GM23338 (cell line): Measurements from ENCODE around the gene TMEM237. TPM values are rescaled to one million over a fixed set of nuclear protein-coding genes. Genes with fewer than 3 reads are reported as not detected.

Source experiments
- ATAC-seq: fragments of 200-7000 bp; cut with Tn5 transposase; 3 replicates; pipeline ENCODE4 v1.9.1; 2020
- DNase-seq: peaks from one replicate; pipeline ENCODE4 v3.0.0-alpha.2; 2015; ENCODE audit warnings: low spot score
- H2AFZ ChIP-seq: fragments of 200-600 bp; sonication (generic); 2 replicates; pipeline ENCODE4 v1.8.0; 2016; ENCODE audit warnings: antibody characterized with exemption, mild to moderate bottlenecking, moderate library complexity
- H3F3A ChIP-seq: fragments of 200-600 bp; sonication (generic); replicated peaks from 2 replicates; pipeline ENCODE4 v1.8.0; 2017; ENCODE audit warnings: antibody characterized with exemption, mixed run types, low read depth
- H3K27ac ChIP-seq: fragments of 200-600 bp; sonication (generic); 2 replicates; pipeline ENCODE4 v1.6.1; 2016; ENCODE audit warnings: low read depth
- H3K27me3 ChIP-seq: fragments of 200-600 bp; sonication (generic); 2 replicates; pipeline ENCODE4 v1.8.0; 2016; ENCODE audit warnings: mild to moderate bottlenecking, mixed run types, moderate library complexity; ENCODE audit not compliant: insufficient read depth
- H3K36me3 ChIP-seq: fragments of 200-600 bp; sonication (generic); 2 replicates; pipeline ENCODE4 v1.8.0; 2016; ENCODE audit warnings: mild to moderate bottlenecking; ENCODE audit not compliant: insufficient read depth
- H3K4me1 ChIP-seq: fragments of 200-600 bp; sonication (generic); 2 replicates; pipeline ENCODE4 v1.8.0; 2016; ENCODE audit warnings: mild to moderate bottlenecking, moderate library complexity; ENCODE audit not compliant: insufficient read depth
- H3K4me2 ChIP-seq: fragments of 200-600 bp; sonication (generic); 2 replicates; pipeline ENCODE4 v1.7.1; 2017; ENCODE audit warnings: mixed run types
- H3K4me3 ChIP-seq: fragments of 200-600 bp; sonication (generic); 2 replicates; pipeline ENCODE4 v1.6.1; 2016; ENCODE audit warnings: mixed run types
- H3K79me2 ChIP-seq: fragments of 200-600 bp; sonication (generic); replicated peaks from 2 replicates; pipeline ENCODE4 v1.8.0; 2017; ENCODE audit warnings: mild to moderate bottlenecking; ENCODE audit not compliant: insufficient read depth
- H3K9me2 ChIP-seq: fragments of 200-600 bp; sonication (generic); 2 replicates; pipeline ENCODE4 v1.8.0; 2017; ENCODE audit not compliant: insufficient read depth
- H4K20me1 ChIP-seq: fragments of 200-600 bp; sonication (generic); replicated peaks from 2 replicates; pipeline ENCODE4 v1.8.0; 2017; ENCODE audit warnings: mild to moderate bottlenecking; ENCODE audit not compliant: insufficient read depth
- H3K27ac Mint-ChIP-seq: 2 replicates; pipeline ENCODE4 v1.8.0; 2020; ENCODE audit warnings: inconsistent platforms, mild to moderate bottlenecking, moderate library complexity, mixed read lengths
- H3K27me3 Mint-ChIP-seq: 3 replicates; pipeline ENCODE4 v1.8.0; 2022; ENCODE audit warnings: low read depth, mild to moderate bottlenecking, moderate library complexity, mixed read lengths, inconsistent platforms; ENCODE audit not compliant: insufficient read depth, poor library complexity
- H3K36me3 Mint-ChIP-seq: 3 replicates; pipeline ENCODE4 v1.8.0; 2021; ENCODE audit warnings: low read depth, mild to moderate bottlenecking, inconsistent platforms, moderate library complexity, mixed read lengths
- H3K4me1 Mint-ChIP-seq: 3 replicates; pipeline ENCODE4 v1.8.0; 2020; ENCODE audit warnings: mild to moderate bottlenecking, inconsistent platforms, mixed read lengths
- H3K4me3 Mint-ChIP-seq: 3 replicates; pipeline ENCODE4 v1.8.0; 2021; ENCODE audit warnings: moderate library complexity, mild to moderate bottlenecking, inconsistent platforms, mixed read lengths
- H3K9me3 Mint-ChIP-seq: 3 replicates; pipeline ENCODE4 v1.8.0; 2020; ENCODE audit warnings: moderate library complexity, mild to moderate bottlenecking, inconsistent platforms, mixed read lengths
- CREB1 ChIP-seq: fragments of 250-450 bp; sonication (Bioruptor Pico); IDR thresholded peaks from 2 replicates; pipeline ENCODE4 v1.5.0; 2020; ENCODE audit warnings: low read depth, mild to moderate bottlenecking, moderate library complexity
- ETS1 ChIP-seq: IDR thresholded peaks from 2 replicates; pipeline ENCODE4 v1.6.1; 2016; ENCODE audit warnings: antibody characterized with exemption
- EZH2 ChIP-seq: fragments of 200-600 bp; sonication (generic); IDR thresholded peaks from one replicate; pipeline ENCODE4 v1.8.0; 2017; ENCODE audit warnings: antibody characterized with exemption, mild to moderate bottlenecking, low read depth; ENCODE audit not compliant: unreplicated experiment
- EZH2phosphoT487 ChIP-seq: fragments of 200-600 bp; sonication (generic); IDR thresholded peaks from one replicate; pipeline ENCODE4 v1.8.1; 2018; ENCODE audit warnings: antibody characterized with exemption; ENCODE audit not compliant: unreplicated experiment
- JUNB ChIP-seq: IDR thresholded peaks from one replicate; pipeline ENCODE4 v1.6.1; 2016; ENCODE audit warnings: antibody characterized with exemption; ENCODE audit not compliant: unreplicated experiment
- NANOG ChIP-seq: IDR thresholded peaks from 2 replicates; pipeline ENCODE4 v1.6.1; 2016; ENCODE audit warnings: antibody characterized with exemption, borderline replicate concordance
- POLR2AphosphoS5 ChIP-seq: IDR thresholded peaks from 2 replicates; pipeline ENCODE4 v1.6.1; 2016; ENCODE audit warnings: antibody characterized with exemption, low read depth
- STAT1 ChIP-seq: IDR thresholded peaks from one replicate; pipeline ENCODE4 v1.6.1; 2016; ENCODE audit warnings: antibody characterized with exemption; ENCODE audit not compliant: unreplicated experiment
- ZNF114 ChIP-seq: fragments of 250-450 bp; sonication (Bioruptor Pico); IDR thresholded peaks from 2 replicates; pipeline ENCODE4 v1.5.0; 2020; ENCODE audit warnings: mild to moderate bottlenecking, moderate library complexity
- ZNF331 ChIP-seq: fragments of 250-450 bp; sonication (Bioruptor Pico); IDR thresholded peaks from 2 replicates; pipeline ENCODE4 v1.5.0; 2020; ENCODE audit warnings: low read depth, mild to moderate bottlenecking, moderate library complexity
- polyA plus RNA-seq: library from polyadenylated mRNA; unstranded; fragments of >200 nt; fragmentation: Nextera tagmentation; extraction: Ambion mirVana; gene quantifications from 2 replicates; pipeline ENCODE4 v1.2.1, GENCODE V29; 2016
- total RNA-seq: library from RNA; depleted of rRNA; stranded (reverse); fragments of >200 nt; shearing (Covaris generic); gene quantifications from 2 replicates; pipeline ENCODE4 v1.2.3, GENCODE V29; 2014
- TF ChIP-seq, protein P1 (sequence below): fragments of 250-450 bp; sonication (Bioruptor Pico); IDR thresholded peaks from 2 replicates; pipeline ENCODE4 v1.5.0; 2020; ENCODE audit warnings: mild to moderate bottlenecking, moderate library complexity
- TF ChIP-seq, protein P2 (sequence below): IDR thresholded peaks from one replicate; pipeline ENCODE4 v1.6.1; 2018; ENCODE audit warnings: antibody characterized with exemption; ENCODE audit not compliant: unreplicated experiment
- TF ChIP-seq, protein P3 (sequence below), 2 experiments: fragments of 200-600 bp in 1 of 2; sonication (generic) in 1 of 2; conservative IDR thresholded peaks; 2 replicates each; pipeline versions ENCODE4 v1.5.1 to v1.6.1; 2016 to 2017; ENCODE audit warnings: antibody characterized with exemption in 2 of 2, low read depth in 2 of 2, mild to moderate bottlenecking in 2 of 2, moderate library complexity in 1 of 2

TMEM237 gene
- total and polyA plus RNA-seq, 2 experiments from 2014 or later, result 42.0 to 48.9 TPM

GRCh38 chr2:201649442-201649841 is 6.1 kb upstream of the TMEM237 start:
- ATAC-seq (no peak), DNase-seq (no peak)
- Mint-ChIP-seq H3K4me3 (no peak overlapping the region), H3K4me1 (peaks cover under 1% of the 10 kb centered on the region; the same call in 1 of the 3 replicates), H3K9me3 (no peaks in the 10 kb centered on the region), H3K36me3 (no peaks in the 10 kb centered on the region), H3K27me3 (peaks cover 3% of the 10 kb centered on the region), H3K27ac (no peak overlapping the region)
- Histone ChIP-seq H3K4me1 (no peaks in the 10 kb centered on the region), H3K79me2 (no peaks in the 10 kb centered on the region), H3K36me3 (no peaks in the 10 kb centered on the region), H2AFZ (no peak overlapping the region), H4K20me1 (no peaks in the 10 kb centered on the region), H3K4me3 (no peak overlapping the region), H3K27me3 (no peaks in the 10 kb centered on the region), H3K4me2 (no peak overlapping the region), H3K9me2 (no peaks in the 10 kb centered on the region), H3K27ac (no peak overlapping the region), H3F3A (no peaks in the 10 kb centered on the region)
- no peak for TF ChIP-seq ZNF331
- no peak for TF ChIP-seq POLR2AphosphoS5
- no peak for TF ChIP-seq EZH2
- TF ChIP-seq STAT1, result no peak
- TF ChIP-seq ZNF114 (CRISPR knock-in tag), result no peak
- no peak for TF ChIP-seq EZH2phosphoT487
- TF ChIP-seq NANOG, result no peak
- no peak for TF ChIP-seq CREB1 (CRISPR knock-in tag)
- TF ChIP-seq JUNB, result no peak
- TF ChIP-seq, protein P1, sequence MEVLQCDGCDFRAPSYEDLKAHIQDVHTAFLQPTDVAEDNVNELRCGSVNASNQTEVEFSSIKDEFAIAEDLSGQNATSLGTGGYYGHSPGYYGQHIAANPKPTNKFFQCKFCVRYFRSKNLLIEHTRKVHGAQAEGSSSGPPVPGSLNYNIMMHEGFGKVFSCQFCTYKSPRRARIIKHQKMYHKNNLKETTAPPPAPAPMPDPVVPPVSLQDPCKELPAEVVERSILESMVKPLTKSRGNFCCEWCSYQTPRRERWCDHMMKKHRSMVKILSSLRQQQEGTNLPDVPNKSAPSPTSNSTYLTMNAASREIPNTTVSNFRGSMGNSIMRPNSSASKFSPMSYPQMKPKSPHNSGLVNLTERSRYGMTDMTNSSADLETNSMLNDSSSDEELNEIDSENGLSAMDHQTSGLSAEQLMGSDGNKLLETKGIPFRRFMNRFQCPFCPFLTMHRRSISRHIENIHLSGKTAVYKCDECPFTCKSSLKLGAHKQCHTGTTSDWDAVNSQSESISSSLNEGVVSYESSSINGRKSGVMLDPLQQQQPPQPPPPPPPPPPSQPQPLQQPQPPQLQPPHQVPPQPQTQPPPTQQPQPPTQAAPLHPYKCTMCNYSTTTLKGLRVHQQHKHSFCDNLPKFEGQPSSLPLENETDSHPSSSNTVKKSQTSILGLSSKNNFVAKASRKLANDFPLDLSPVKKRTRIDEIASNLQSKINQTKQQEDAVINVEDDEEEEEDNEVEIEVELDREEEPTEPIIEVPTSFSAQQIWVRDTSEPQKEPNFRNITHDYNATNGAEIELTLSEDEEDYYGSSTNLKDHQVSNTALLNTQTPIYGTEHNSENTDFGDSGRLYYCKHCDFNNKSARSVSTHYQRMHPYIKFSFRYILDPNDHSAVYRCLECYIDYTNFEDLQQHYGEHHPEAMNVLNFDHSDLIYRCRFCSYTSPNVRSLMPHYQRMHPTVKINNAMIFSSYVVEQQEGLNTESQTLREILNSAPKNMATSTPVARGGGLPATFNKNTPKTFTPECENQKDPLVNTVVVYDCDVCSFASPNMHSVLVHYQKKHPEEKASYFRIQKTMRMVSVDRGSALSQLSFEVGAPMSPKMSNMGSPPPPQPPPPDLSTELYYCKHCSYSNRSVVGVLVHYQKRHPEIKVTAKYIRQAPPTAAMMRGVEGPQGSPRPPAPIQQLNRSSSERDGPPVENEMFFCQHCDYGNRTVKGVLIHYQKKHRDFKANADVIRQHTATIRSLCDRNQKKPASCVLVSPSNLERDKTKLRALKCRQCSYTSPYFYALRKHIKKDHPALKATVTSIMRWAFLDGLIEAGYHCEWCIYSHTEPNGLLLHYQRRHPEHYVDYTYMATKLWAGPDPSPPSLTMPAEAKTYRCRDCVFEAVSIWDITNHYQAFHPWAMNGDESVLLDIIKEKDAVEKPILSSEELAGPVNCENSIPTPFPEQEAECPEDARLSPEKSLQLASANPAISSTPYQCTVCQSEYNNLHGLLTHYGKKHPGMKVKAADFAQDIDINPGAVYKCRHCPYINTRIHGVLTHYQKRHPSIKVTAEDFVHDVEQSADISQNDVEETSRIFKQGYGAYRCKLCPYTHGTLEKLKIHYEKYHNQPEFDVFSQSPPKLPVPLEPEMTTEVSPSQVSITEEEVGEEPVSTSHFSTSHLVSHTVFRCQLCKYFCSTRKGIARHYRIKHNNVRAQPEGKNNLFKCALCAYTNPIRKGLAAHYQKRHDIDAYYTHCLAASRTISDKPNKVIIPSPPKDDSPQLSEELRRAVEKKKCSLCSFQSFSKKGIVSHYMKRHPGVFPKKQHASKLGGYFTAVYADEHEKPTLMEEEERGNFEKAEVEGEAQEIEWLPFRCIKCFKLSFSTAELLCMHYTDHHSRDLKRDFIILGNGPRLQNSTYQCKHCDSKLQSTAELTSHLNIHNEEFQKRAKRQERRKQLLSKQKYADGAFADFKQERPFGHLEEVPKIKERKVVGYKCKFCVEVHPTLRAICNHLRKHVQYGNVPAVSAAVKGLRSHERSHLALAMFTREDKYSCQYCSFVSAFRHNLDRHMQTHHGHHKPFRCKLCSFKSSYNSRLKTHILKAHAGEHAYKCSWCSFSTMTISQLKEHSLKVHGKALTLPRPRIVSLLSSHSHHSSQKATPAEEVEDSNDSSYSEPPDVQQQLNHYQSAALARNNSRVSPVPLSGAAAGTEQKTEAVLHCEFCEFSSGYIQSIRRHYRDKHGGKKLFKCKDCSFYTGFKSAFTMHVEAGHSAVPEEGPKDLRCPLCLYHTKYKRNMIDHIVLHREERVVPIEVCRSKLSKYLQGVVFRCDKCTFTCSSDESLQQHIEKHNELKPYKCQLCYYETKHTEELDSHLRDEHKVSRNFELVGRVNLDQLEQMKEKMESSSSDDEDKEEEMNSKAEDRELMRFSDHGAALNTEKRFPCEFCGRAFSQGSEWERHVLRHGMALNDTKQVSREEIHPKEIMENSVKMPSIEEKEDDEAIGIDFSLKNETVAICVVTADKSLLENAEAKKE (CRISPR knock-in tag), result no peak
- no peak for TF ChIP-seq ETS1
- TF ChIP-seq, protein P2, sequence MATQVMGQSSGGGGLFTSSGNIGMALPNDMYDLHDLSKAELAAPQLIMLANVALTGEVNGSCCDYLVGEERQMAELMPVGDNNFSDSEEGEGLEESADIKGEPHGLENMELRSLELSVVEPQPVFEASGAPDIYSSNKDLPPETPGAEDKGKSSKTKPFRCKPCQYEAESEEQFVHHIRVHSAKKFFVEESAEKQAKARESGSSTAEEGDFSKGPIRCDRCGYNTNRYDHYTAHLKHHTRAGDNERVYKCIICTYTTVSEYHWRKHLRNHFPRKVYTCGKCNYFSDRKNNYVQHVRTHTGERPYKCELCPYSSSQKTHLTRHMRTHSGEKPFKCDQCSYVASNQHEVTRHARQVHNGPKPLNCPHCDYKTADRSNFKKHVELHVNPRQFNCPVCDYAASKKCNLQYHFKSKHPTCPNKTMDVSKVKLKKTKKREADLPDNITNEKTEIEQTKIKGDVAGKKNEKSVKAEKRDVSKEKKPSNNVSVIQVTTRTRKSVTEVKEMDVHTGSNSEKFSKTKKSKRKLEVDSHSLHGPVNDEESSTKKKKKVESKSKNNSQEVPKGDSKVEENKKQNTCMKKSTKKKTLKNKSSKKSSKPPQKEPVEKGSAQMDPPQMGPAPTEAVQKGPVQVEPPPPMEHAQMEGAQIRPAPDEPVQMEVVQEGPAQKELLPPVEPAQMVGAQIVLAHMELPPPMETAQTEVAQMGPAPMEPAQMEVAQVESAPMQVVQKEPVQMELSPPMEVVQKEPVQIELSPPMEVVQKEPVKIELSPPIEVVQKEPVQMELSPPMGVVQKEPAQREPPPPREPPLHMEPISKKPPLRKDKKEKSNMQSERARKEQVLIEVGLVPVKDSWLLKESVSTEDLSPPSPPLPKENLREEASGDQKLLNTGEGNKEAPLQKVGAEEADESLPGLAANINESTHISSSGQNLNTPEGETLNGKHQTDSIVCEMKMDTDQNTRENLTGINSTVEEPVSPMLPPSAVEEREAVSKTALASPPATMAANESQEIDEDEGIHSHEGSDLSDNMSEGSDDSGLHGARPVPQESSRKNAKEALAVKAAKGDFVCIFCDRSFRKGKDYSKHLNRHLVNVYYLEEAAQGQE, result no peak
- TF ChIP-seq, protein P3, sequence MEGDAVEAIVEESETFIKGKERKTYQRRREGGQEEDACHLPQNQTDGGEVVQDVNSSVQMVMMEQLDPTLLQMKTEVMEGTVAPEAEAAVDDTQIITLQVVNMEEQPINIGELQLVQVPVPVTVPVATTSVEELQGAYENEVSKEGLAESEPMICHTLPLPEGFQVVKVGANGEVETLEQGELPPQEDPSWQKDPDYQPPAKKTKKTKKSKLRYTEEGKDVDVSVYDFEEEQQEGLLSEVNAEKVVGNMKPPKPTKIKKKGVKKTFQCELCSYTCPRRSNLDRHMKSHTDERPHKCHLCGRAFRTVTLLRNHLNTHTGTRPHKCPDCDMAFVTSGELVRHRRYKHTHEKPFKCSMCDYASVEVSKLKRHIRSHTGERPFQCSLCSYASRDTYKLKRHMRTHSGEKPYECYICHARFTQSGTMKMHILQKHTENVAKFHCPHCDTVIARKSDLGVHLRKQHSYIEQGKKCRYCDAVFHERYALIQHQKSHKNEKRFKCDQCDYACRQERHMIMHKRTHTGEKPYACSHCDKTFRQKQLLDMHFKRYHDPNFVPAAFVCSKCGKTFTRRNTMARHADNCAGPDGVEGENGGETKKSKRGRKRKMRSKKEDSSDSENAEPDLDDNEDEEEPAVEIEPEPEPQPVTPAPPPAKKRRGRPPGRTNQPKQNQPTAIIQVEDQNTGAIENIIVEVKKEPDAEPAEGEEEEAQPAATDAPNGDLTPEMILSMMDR (conservative IDR thresholded peaks at IDR 0.05; ENCODE audit: low read depth in 2 of 2), result no peak
